Measurements from ENCODE around the gene RAX2.
"Not testable (repeated sequence)": the region's sequence is repeated elsewhere in the genome, so short reads cannot be mapped to it uniquely, and the experiment has no call there.

Gene RAX2

GRCh38 chr19:3757705-3758104, 14.3 kb downstream of the RAX2 start:
- not testable (repeated sequence) for DNase-seq

GRCh38 chr19:3753631-3754410, 18.2 kb downstream of the RAX2 start:
- DNase-seq = no peak

- DNase-seq = no peak
Measured at GRCh38 chr19:3752492-3752891, 19.5 kb downstream of the RAX2 start.

GRCh38 chr19:3751236-3751635, 20.8 kb downstream of the RAX2 start:
- DNase-seq = no peak

- no peak for DNase-seq
Measured at GRCh38 chr19:3750211-3750610, 21.8 kb downstream of the RAX2 start.

GRCh38 chr19:3748965-3749364, 23.1 kb downstream of the RAX2 start:
- DNase-seq = no peak

- DNase-seq = no peak
Measured at GRCh38 chr19:3746371-3747056, 25.5 kb downstream of the RAX2 start.

- no peak for DNase-seq
Measured at GRCh38 chr19:3745363-3746045, 26.5 kb downstream of the RAX2 start.

- no peak for DNase-seq
Measured at GRCh38 chr19:3743486-3743885, 28.5 kb downstream of the RAX2 start.

- no peak for DNase-seq
Measured at GRCh38 chr19:3740431-3740830, 31.6 kb downstream of the RAX2 start.

GRCh38 chr19:3738477-3739220, 33.4 kb downstream of the RAX2 start:
- DNase-seq = no peak

- no peak for DNase-seq
Measured at GRCh38 chr19:3737487-3738205, 34.4 kb downstream of the RAX2 start.

GRCh38 chr19:3736106-3736724, 35.8 kb downstream of the RAX2 start:
- DNase-seq = no peak

- DNase-seq = no peak
Measured at GRCh38 chr19:3734310-3734600, 37.8 kb downstream of the RAX2 start.

GRCh38 chr19:3733549-3734309, 38.3 kb downstream of the RAX2 start:
- DNase-seq = no peak

GRCh38 chr19:3732108-3732507, 39.9 kb downstream of the RAX2 start:
- DNase-seq = no peak

- DNase-seq = no peak
Measured at GRCh38 chr19:3730457-3730958, 41.5 kb downstream of the RAX2 start.

- DNase-seq = no peak
Measured at GRCh38 chr19:3725640-3726310, 46.3 kb downstream of the RAX2 start.

GRCh38 chr19:3725121-3725520, 46.9 kb downstream of the RAX2 start:
- DNase-seq = no peak

GRCh38 chr19:3723883-3724282, 48.1 kb downstream of the RAX2 start:
- DNase-seq = no peak

GRCh38 chr19:3723110-3723488, 48.9 kb downstream of the RAX2 start:
- no peak for DNase-seq
